ENCODE results near the gene MCC.

The MCC gene

DNA sequence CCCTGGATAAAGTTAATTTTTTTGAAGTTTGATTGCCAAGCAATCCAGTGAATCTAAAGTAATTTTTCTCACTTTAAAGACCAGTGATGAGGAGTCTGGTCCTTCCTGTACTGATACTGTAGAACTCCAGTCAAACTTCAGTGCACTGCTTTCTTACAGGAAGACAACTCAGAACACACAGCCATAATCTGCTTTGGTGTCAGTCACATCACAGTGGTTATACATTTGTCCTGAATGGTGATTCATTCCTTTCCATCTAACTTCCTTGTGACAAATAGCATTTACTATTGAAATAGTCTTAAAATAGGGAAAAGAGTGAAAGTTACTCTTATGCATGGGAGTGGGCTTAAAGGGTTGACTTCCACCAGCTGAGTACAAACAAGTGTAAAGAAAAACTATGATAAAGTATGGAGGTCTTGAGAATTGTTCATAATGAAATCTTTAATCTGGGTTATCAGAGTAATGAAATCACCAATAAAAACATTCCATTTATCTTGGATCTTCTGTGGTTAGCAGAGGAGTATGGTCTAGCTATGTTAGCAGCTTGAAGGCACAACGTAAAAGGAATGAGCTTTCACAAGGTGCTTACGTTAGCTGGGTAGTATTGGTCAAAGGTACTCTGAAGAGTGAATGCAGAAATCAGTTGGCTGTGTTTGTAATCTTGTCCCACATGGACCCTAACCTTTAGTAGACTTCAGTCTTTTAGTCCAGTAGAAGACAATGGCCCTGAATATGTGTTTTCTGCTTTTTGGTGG, 470.2 kb downstream of the MCC start:
- Histone ChIP-seq H3K27ac (ENCODE audit: low read length) (no peak overlapping the region), H4K20me1 (ENCODE audit: insufficient read depth, low read length) (no peaks in the 10 kb centered on the region), H3K4me1 (ENCODE audit: low read length) (peaks cover 28% of the 10 kb centered on the region), H3K4me3 (ENCODE audit: low read length) (no peak overlapping the region), H3F3A (ENCODE audit: insufficient read depth, low read length) (peaks cover 28% of the 10 kb centered on the region), H3K9me3 (replicated peaks; ENCODE audit: insufficient read depth, low read length) (no peaks in the 10 kb centered on the region), H2AFZ (ENCODE audit: low read length) (no peak overlapping the region), H3K27me3 (replicated peaks; ENCODE audit: insufficient read depth, low read length) (no peaks in the 10 kb centered on the region), H3K36me3 (replicated peaks; ENCODE audit: insufficient read depth, low read length) (no peaks in the 10 kb centered on the region), H3K9ac (ENCODE audit: low read length) (no peak overlapping the region), H3K9me2 (replicated peaks; ENCODE audit: insufficient read depth, low read length) (no peaks in the 10 kb centered on the region), H3K4me2 (ENCODE audit: low read depth, low read length) (no peak overlapping the region), H3K79me2 (ENCODE audit: low read length) (peaks cover 18% of the 10 kb centered on the region; the same call in 1 of the 2 replicates)
- DNase-seq, result no peak
- TF ChIP-seq EZH2 (optimal IDR thresholded peaks at IDR 0.05; ENCODE audit: low read depth, low read length) (no peak), EZH2phosphoT487 (IDR thresholded peaks at IDR 0.05; ENCODE audit: low read length) (no peak)
- TF ChIP-seq, protein P1, sequence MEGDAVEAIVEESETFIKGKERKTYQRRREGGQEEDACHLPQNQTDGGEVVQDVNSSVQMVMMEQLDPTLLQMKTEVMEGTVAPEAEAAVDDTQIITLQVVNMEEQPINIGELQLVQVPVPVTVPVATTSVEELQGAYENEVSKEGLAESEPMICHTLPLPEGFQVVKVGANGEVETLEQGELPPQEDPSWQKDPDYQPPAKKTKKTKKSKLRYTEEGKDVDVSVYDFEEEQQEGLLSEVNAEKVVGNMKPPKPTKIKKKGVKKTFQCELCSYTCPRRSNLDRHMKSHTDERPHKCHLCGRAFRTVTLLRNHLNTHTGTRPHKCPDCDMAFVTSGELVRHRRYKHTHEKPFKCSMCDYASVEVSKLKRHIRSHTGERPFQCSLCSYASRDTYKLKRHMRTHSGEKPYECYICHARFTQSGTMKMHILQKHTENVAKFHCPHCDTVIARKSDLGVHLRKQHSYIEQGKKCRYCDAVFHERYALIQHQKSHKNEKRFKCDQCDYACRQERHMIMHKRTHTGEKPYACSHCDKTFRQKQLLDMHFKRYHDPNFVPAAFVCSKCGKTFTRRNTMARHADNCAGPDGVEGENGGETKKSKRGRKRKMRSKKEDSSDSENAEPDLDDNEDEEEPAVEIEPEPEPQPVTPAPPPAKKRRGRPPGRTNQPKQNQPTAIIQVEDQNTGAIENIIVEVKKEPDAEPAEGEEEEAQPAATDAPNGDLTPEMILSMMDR (IDR thresholded peaks at IDR 0.05; ENCODE audit: low read length), result no peak

DNA sequence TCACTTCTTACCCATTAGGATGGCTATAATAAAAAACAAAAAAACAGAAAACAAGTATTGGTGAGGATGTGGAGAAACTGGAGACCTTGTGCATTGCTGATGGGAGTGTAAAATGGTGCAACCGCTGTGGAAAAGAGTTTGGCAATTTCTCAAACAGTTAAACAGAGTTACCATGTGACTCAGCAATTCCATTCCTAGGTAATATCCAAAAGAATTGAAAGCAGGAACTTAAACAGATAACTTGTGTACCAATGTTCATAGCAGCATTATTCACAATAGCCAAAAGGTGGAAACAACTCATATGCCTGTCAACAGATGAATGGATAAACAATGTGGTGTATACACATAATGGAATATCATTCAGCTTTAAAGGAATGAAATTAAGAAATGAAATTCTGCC, 482.8 kb downstream of the MCC start:
- 0 out of 2 replicates have a peak, but pooled peaks cover 3% of the 10 kb centered on the region for H3K36me3 ChIP-seq (replicated peaks; ENCODE audit: insufficient read depth, low read length)
- no peaks in the 10 kb centered on the region for H3K9me2 ChIP-seq (replicated peaks; ENCODE audit: insufficient read depth, low read length)
- H4K20me1 ChIP-seq (ENCODE audit: insufficient read depth, low read length), result no peaks in the 10 kb centered on the region
- DNase-seq, result no peak
- no peak overlapping the region for H3K4me3 ChIP-seq (ENCODE audit: low read length)
- H3K9ac ChIP-seq (ENCODE audit: low read length), result no peak overlapping the region
- H3K27ac ChIP-seq (ENCODE audit: low read length), result no peak overlapping the region
- H3K79me2 ChIP-seq (ENCODE audit: low read length), result peaks cover 7% of the 10 kb centered on the region; the same call in 1 of the 2 replicates
- H3K27me3 ChIP-seq (replicated peaks; ENCODE audit: insufficient read depth, low read length), result no peaks in the 10 kb centered on the region
- H2AFZ ChIP-seq (ENCODE audit: low read length), result no peak overlapping the region
- H3K9me3 ChIP-seq (replicated peaks; ENCODE audit: insufficient read depth, low read length), result no peaks in the 10 kb centered on the region
- no peaks in the 10 kb centered on the region for H3F3A ChIP-seq (ENCODE audit: insufficient read depth, low read length)
- no peaks in the 10 kb centered on the region for H3K4me1 ChIP-seq (ENCODE audit: low read length)
- no peak overlapping the region for H3K4me2 ChIP-seq (ENCODE audit: low read depth, low read length)
- TF ChIP-seq EZH2phosphoT487 (IDR thresholded peaks at IDR 0.05; ENCODE audit: low read length) (no peak), EZH2 (optimal IDR thresholded peaks at IDR 0.05; ENCODE audit: low read depth, low read length) (no peak)
- TF ChIP-seq, protein P1 (IDR thresholded peaks at IDR 0.05; ENCODE audit: low read length), result no peak

DNA sequence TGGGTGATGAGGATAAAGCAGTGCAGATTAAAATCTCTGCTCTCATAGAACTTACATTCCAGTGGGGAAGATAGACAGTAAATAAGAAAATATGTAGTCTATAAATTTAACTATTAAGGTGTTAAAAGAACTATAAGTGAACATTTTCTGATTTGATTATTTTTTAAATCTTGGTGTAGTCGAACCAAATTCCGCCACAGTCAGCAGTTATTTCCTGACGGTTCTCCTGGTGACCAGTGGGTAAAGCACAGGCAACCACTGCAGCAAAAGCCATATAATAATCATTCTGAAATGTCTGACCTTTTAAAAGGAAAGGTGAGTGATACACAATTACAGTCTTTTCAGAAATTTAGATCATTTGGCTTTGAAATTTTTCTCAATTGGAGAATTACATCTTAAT, 484.5 kb downstream of the MCC start:
- H3K9ac ChIP-seq (ENCODE audit: low read length), result no peak overlapping the region
- no peak overlapping the region for H2AFZ ChIP-seq (ENCODE audit: low read length)
- no peaks in the 10 kb centered on the region for H4K20me1 ChIP-seq (ENCODE audit: insufficient read depth, low read length)
- no peak overlapping the region for H3K4me3 ChIP-seq (ENCODE audit: low read length)
- no peak for DNase-seq
- H3K36me3 ChIP-seq (replicated peaks; ENCODE audit: insufficient read depth, low read length), result 0 out of 2 replicates have a peak, but pooled peaks cover 3% of the 10 kb centered on the region
- no peaks in the 10 kb centered on the region for H3F3A ChIP-seq (ENCODE audit: insufficient read depth, low read length)
- no peak for TF ChIP-seq EZH2phosphoT487 (IDR thresholded peaks at IDR 0.05; ENCODE audit: low read length)
- TF ChIP-seq, protein P1 (IDR thresholded peaks at IDR 0.05; ENCODE audit: low read length), result no peak
- TF ChIP-seq EZH2 (optimal IDR thresholded peaks at IDR 0.05; ENCODE audit: low read depth, low read length), result no peak
- peaks cover 10% of the 10 kb centered on the region for H3K79me2 ChIP-seq (ENCODE audit: low read length)
- H3K9me2 ChIP-seq (replicated peaks; ENCODE audit: insufficient read depth, low read length), result no peaks in the 10 kb centered on the region
- no peaks in the 10 kb centered on the region for H3K4me1 ChIP-seq (ENCODE audit: low read length)
- no peaks in the 10 kb centered on the region for H3K27me3 ChIP-seq (replicated peaks; ENCODE audit: insufficient read depth, low read length)
- no peaks in the 10 kb centered on the region for H3K9me3 ChIP-seq (replicated peaks; ENCODE audit: insufficient read depth, low read length)
- no peak overlapping the region for H3K27ac ChIP-seq (ENCODE audit: low read length)
- no peak overlapping the region for H3K4me2 ChIP-seq (ENCODE audit: low read depth, low read length)

Measured in MM.1S (cell line).